IMR-90 (cell line): ENCODE data around the gene SURF4. TPM values are rescaled to one million over a fixed set of nuclear protein-coding genes. Genes with fewer than 3 reads are reported as not detected.

ENCODE experiments used
- ATAC-seq: fragments of 200-7000 bp; cut with Tn5 transposase; 2 replicates; pipeline ENCODE4 v1.9.1; 2020; ENCODE audit warnings: low read depth, mild to moderate bottlenecking, moderate library complexity
- BruUV-seq: library from RNA; stranded (reverse); fragments of 400-500 nt; replicated peaks from 2 replicates; lab custom pipeline; 2021; lab: Mats Ljungman, UMichigan
- CTCF ChIA-PET: fragments of 300-600 bp; formaldehyde crosslinking; extraction: SDS; loops from one replicate; lab custom pipeline; 2021; ENCODE audit warnings: antibody characterized with exemption; lab: Yijun Ruan, JAX
- POLR2A ChIA-PET: fragments of 300-600 bp; sonication (Branson Sonifier 250); formaldehyde crosslinking; loops from one replicate; lab custom pipeline; 2022; ENCODE audit warnings: antibody characterized with exemption; ENCODE audit not compliant: unreplicated experiment; lab: Charles Lee
- DNase-seq: peaks from one replicate; pipeline ENCODE4 v3.0.0; 2013
- H2AFZ ChIP-seq: replicated peaks from 2 replicates; pipeline ENCODE3; 2013; ENCODE audit warnings: low read length, mild to moderate bottlenecking; ENCODE audit not compliant: poor library complexity
- H2AK5ac ChIP-seq: 2 replicates; pipeline ENCODE4 v1.6.1; 2013; ENCODE audit warnings: low read depth, low read length, inconsistent platforms
- H2AK9ac ChIP-seq: replicated peaks from 2 replicates; pipeline ENCODE3; 2013; ENCODE audit warnings: mild to moderate bottlenecking, low read depth, low read length, moderate library complexity; ENCODE audit not compliant: poor library complexity
- H2BK120ac ChIP-seq: 2 replicates; pipeline ENCODE4 v1.6.1; 2013; ENCODE audit warnings: low read depth, low read length, inconsistent platforms
- H2BK15ac ChIP-seq: 3 replicates; pipeline ENCODE4 v1.6.1; 2013; ENCODE audit warnings: low read depth, low read length, inconsistent platforms
- H2BK20ac ChIP-seq: 2 replicates; pipeline ENCODE4 v1.6.1; 2013; ENCODE audit warnings: low read depth, mild to moderate bottlenecking, inconsistent platforms, low read length, moderate library complexity
- H2BK5ac ChIP-seq: 2 replicates; pipeline ENCODE4 v1.6.1; 2013; ENCODE audit warnings: mild to moderate bottlenecking, low read depth, low read length, inconsistent platforms; ENCODE audit not compliant: poor library complexity, severe bottlenecking
- H3K14ac ChIP-seq: replicated peaks from 2 replicates; pipeline ENCODE4 v1.6.1; 2013; ENCODE audit warnings: low read depth, low read length, inconsistent platforms
- H3K18ac ChIP-seq: 2 replicates; pipeline ENCODE4 v1.6.1; 2013; ENCODE audit warnings: low read depth, low read length, control low read depth
- H3K23ac ChIP-seq: 2 replicates; pipeline ENCODE4 v1.6.1; 2013; ENCODE audit warnings: low read depth, low read length, inconsistent platforms
- H3K27ac ChIP-seq: 2 replicates; pipeline ENCODE4 v1.5.1; 2013; ENCODE audit warnings: mild to moderate bottlenecking, control low read depth, low read length; ENCODE audit not compliant: insufficient read depth
- H3K27me3 ChIP-seq: 2 replicates; pipeline ENCODE4 v1.6.1; 2013; ENCODE audit warnings: low read length; ENCODE audit not compliant: control insufficient read depth, insufficient read depth
- H3K36me3 ChIP-seq: 2 replicates; pipeline ENCODE4 v1.6.1; 2013; ENCODE audit warnings: low read length, mixed read lengths; ENCODE audit not compliant: control insufficient read depth, insufficient read depth
- H3K4ac ChIP-seq: 2 replicates; pipeline ENCODE4 v1.6.1; 2013; ENCODE audit warnings: low read depth, low read length, inconsistent platforms
- H3K4me1 ChIP-seq: 2 replicates; pipeline ENCODE4 v1.6.1; 2013; ENCODE audit warnings: low read length, mixed read lengths; ENCODE audit not compliant: control insufficient read depth, insufficient read depth
- H3K4me2 ChIP-seq: 2 replicates; pipeline ENCODE4 v1.6.1; 2013; ENCODE audit warnings: low read depth, mild to moderate bottlenecking, control low read depth, low read length, moderate library complexity
- H3K4me3 ChIP-seq: 2 replicates; pipeline ENCODE4 v1.5.1; 2013; ENCODE audit warnings: low read depth, mild to moderate bottlenecking, control low read depth, low read length, moderate library complexity; ENCODE audit not compliant: insufficient read depth
- H3K56ac ChIP-seq: 2 replicates; pipeline ENCODE4 v1.6.1; 2013; ENCODE audit warnings: low read length, inconsistent platforms; ENCODE audit not compliant: insufficient read depth; ENCODE audit errors: extremely low read depth
- H3K79me1 ChIP-seq, 2 experiments: 2 replicates each; pipeline ENCODE4 v1.6.1; 2013; ENCODE audit warnings: low read length in 2 of 2, inconsistent platforms in 1 of 2, low read depth in 1 of 2
- H3K9ac ChIP-seq: 2 replicates; pipeline ENCODE4 v1.6.1; 2013; ENCODE audit warnings: low read depth, low read length, control low read depth
- H3K9me1 ChIP-seq: 2 replicates; pipeline ENCODE4 v1.6.1; 2013; ENCODE audit warnings: low read length, inconsistent platforms; ENCODE audit not compliant: insufficient read depth
- H3K9me3 ChIP-seq: 2 replicates; pipeline ENCODE4 v1.6.1; 2013; ENCODE audit warnings: low read length; ENCODE audit not compliant: control insufficient read depth, insufficient read depth
- H4K20me1 ChIP-seq: 2 replicates; pipeline ENCODE4 v1.6.1; 2013; ENCODE audit warnings: low read length, inconsistent platforms; ENCODE audit not compliant: insufficient read depth
- H4K5ac ChIP-seq: 2 replicates; pipeline ENCODE4 v1.6.1; 2013; ENCODE audit warnings: mild to moderate bottlenecking, low read depth, low read length, control low read depth
- H4K8ac ChIP-seq, 2 experiments: 2 replicates each; pipeline ENCODE4 v1.6.1; 2013; ENCODE audit warnings: low read depth in 2 of 2, low read length in 2 of 2, control low read depth in 1 of 2, inconsistent platforms in 1 of 2
- H4K91ac ChIP-seq: 2 replicates; pipeline ENCODE4 v1.6.1; 2013; ENCODE audit warnings: low read depth, low read length, inconsistent platforms; ENCODE audit not compliant: insufficient read depth
- BHLHE40 ChIP-seq: fragments of 150-350 bp; IDR thresholded peaks from 2 replicates; pipeline ENCODE4 v1.6.1; 2016; ENCODE audit warnings: mild to moderate bottlenecking, low read depth, low read length
- CEBPB ChIP-seq: IDR thresholded peaks from 2 replicates; pipeline ENCODE4 v1.6.1; 2012; ENCODE audit warnings: low read depth, low read length, improper control_type of control experiment
- FOS ChIP-seq: fragments of 150-350 bp; IDR thresholded peaks from 2 replicates; pipeline ENCODE4 v1.6.1; 2016; ENCODE audit warnings: low read depth, low read length
- MAFK ChIP-seq: IDR thresholded peaks from 2 replicates; pipeline ENCODE4 v1.6.1; 2012; ENCODE audit warnings: low read depth, low read length, improper control_type of control experiment
- MXI1 ChIP-seq: IDR thresholded peaks from 2 replicates; pipeline ENCODE4 v1.6.1; 2012; ENCODE audit warnings: low read depth, mild to moderate bottlenecking, low read length, moderate library complexity, borderline replicate concordance
- NFE2L2 ChIP-seq: fragments of 150-350 bp; IDR thresholded peaks from 2 replicates; pipeline ENCODE4 v1.6.1; 2016; ENCODE audit warnings: low read depth, mild to moderate bottlenecking, low read length
- POLR2A ChIP-seq: IDR thresholded peaks from 2 replicates; pipeline ENCODE4 v1.6.1; 2012; ENCODE audit warnings: mild to moderate bottlenecking, low read depth, low read length
- RCOR1 ChIP-seq: IDR thresholded peaks from 2 replicates; pipeline ENCODE4 v1.6.1; 2012; ENCODE audit warnings: mild to moderate bottlenecking, low read length, improper control_type of control experiment; ENCODE audit not compliant: insufficient replicate concordance
- RFX5 ChIP-seq: IDR thresholded peaks from 2 replicates; pipeline ENCODE4 v1.8.0; 2012; ENCODE audit warnings: low read depth, mild to moderate bottlenecking, low read length, moderate library complexity
- SMC3 ChIP-seq: fragments of 150-350 bp; IDR thresholded peaks from 2 replicates; pipeline ENCODE4 v1.6.1; 2016; ENCODE audit warnings: low read depth, mild to moderate bottlenecking, antibody characterized with exemption, low read length, moderate library complexity
- WGBS, 2 experiments: methylation state at CpG; one replicate each; pipeline versions ENCODE4 v1.1.5 to v1.1.7; 2013; ENCODE audit warnings: missing lambda C conversion rate in 2 of 2; ENCODE audit not compliant: insufficient read length in 1 of 2; ENCODE audit errors: extremely low coverage in 2 of 2; 5-methylcytosine and 5-hydroxymethylcytosine counted together
- dilution Hi-C: fragments of 300-500 bp; cut with HindIII; formaldehyde crosslinking; loops from one replicate; pipeline ENCODE4 v1.14.3; 2018; ENCODE audit warnings: low sequenced_read_pairs; ENCODE audit not compliant: unreplicated experiment
- in situ Hi-C: fragments of 300-500 bp; cut with MboI; formaldehyde crosslinking; loops from 3 replicates; pipeline ENCODE4 v1.14.3; 2019; ENCODE audit warnings: low sequenced_read_pairs, inconsistent platforms, mixed read lengths
- intact Hi-C: fragments of 100-400 bp; cut with micrococcal nuclease; formaldehyde crosslinking; loops from 2 replicates; pipeline ENCODE4 v1.10.0; 2022
- polyA plus RNA-seq, 3 experiments: library from polyadenylated mRNA; depleted of rRNA; stranded (reverse); fragments of >200 nt; gene quantifications; 2 replicates each; pipeline ENCODE4 v1.2.3, GENCODE V29; 2012; ENCODE audit warnings: low replicate concordance in 1 of 3
- total RNA-seq: library from RNA; depleted of rRNA; stranded (reverse); fragments of >200 nt; gene quantifications from 2 replicates; pipeline ENCODE4 v1.2.3, GENCODE V29; 2012
- TF ChIP-seq, protein P1 (sequence below): conservative IDR thresholded peaks from 2 replicates; pipeline ENCODE4 v1.5.1; 2012; ENCODE audit warnings: mild to moderate bottlenecking, low read depth, low read length, improper control_type of control experiment
- TF ChIP-seq, protein P2 (sequence below): fragments of 150-350 bp; IDR thresholded peaks from 2 replicates; pipeline ENCODE4 v1.6.1; 2017; ENCODE audit warnings: mild to moderate bottlenecking, antibody characterized with exemption, low read length, low read depth
- TF ChIP-seq, protein P3 (sequence below): fragments of 150-350 bp; IDR thresholded peaks from 2 replicates; pipeline ENCODE4 v1.6.1; 2016; ENCODE audit warnings: low read depth, mild to moderate bottlenecking, low read length, moderate library complexity, borderline replicate concordance

SURF4 gene
- total and polyA plus RNA-seq, 2 of the 4 experiments (the other 2 are of a cell fraction): 307 to 532 TPM

GRCh38 chr9:133394687-133395271 lies 18.9 kb upstream of the SURF4 start:
- Histone ChIP-seq H2BK15ac (no peak overlapping the region), H4K20me1 (no peaks in the 10 kb centered on the region), H4K8ac (no peak overlapping the region), H4K5ac (no peak overlapping the region), H3K27ac (no peak overlapping the region), H3K9me1 (no peaks in the 10 kb centered on the region), H3K4me2 (no peak overlapping the region), H3K4me1 (no peaks in the 10 kb centered on the region), H3K27me3 (peaks cover 36% of the 10 kb centered on the region), H3K18ac (no peak overlapping the region), H2BK120ac (no peak overlapping the region), H3K56ac (no peak overlapping the region), H2AFZ (no peak overlapping the region), H3K9ac (no peak overlapping the region), H3K4me3 (no peak overlapping the region), H4K91ac (no peak overlapping the region), H2AK9ac (no peak overlapping the region), H3K9me3 (no peaks in the 10 kb centered on the region), H3K23ac (no peak overlapping the region), H3K79me1 (no peaks in the 10 kb centered on the region), H3K14ac (no peak overlapping the region), H3K36me3 (no peaks in the 10 kb centered on the region), H2BK20ac (no peak overlapping the region), H3K4ac (no peak overlapping the region), H2BK5ac (no peak overlapping the region), H2AK5ac (no peak overlapping the region)
- dilution Hi-C loops: no loop called here
- ATAC-seq: no peak
- intact Hi-C loops: no loop called here
- TF ChIP-seq BHLHE40 (no peak), MXI1 (no peak), MAFK (no peak), RFX5 (no peak), SMC3 (no peak), POLR2A (no peak), RCOR1 (no peak), FOS (no peak), NFE2L2 (no peak), CEBPB (no peak)
- TF ChIP-seq, protein P1, sequence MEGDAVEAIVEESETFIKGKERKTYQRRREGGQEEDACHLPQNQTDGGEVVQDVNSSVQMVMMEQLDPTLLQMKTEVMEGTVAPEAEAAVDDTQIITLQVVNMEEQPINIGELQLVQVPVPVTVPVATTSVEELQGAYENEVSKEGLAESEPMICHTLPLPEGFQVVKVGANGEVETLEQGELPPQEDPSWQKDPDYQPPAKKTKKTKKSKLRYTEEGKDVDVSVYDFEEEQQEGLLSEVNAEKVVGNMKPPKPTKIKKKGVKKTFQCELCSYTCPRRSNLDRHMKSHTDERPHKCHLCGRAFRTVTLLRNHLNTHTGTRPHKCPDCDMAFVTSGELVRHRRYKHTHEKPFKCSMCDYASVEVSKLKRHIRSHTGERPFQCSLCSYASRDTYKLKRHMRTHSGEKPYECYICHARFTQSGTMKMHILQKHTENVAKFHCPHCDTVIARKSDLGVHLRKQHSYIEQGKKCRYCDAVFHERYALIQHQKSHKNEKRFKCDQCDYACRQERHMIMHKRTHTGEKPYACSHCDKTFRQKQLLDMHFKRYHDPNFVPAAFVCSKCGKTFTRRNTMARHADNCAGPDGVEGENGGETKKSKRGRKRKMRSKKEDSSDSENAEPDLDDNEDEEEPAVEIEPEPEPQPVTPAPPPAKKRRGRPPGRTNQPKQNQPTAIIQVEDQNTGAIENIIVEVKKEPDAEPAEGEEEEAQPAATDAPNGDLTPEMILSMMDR: no peak
- TF ChIP-seq, protein P2, sequence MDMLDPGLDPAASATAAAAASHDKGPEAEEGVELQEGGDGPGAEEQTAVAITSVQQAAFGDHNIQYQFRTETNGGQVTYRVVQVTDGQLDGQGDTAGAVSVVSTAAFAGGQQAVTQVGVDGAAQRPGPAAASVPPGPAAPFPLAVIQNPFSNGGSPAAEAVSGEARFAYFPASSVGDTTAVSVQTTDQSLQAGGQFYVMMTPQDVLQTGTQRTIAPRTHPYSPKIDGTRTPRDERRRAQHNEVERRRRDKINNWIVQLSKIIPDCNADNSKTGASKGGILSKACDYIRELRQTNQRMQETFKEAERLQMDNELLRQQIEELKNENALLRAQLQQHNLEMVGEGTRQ: no peak
- TF ChIP-seq, protein P3, sequence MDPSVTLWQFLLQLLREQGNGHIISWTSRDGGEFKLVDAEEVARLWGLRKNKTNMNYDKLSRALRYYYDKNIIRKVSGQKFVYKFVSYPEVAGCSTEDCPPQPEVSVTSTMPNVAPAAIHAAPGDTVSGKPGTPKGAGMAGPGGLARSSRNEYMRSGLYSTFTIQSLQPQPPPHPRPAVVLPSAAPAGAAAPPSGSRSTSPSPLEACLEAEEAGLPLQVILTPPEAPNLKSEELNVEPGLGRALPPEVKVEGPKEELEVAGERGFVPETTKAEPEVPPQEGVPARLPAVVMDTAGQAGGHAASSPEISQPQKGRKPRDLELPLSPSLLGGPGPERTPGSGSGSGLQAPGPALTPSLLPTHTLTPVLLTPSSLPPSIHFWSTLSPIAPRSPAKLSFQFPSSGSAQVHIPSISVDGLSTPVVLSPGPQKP: no peak
- WGBS, 2 experiments: no CpG with 5 or more reads among the region's 8 CpGs
- in situ Hi-C loops: no loop called here
- DNase-seq: no peak
- ChIA-PET POLR2A (no interaction called here), CTCF (no interaction called here)
- no TSS peak for BruUV-seq
